Mesenchymal stem cell (in vitro differentiated cells and primary cell): ENCODE results near the gene TMX4.

Source experiments
- DNase-seq: peaks from one replicate; pipeline ENCODE4 v3.0.0-alpha.2; 2013
- H2AFZ ChIP-seq: one replicate; pipeline ENCODE4 v1.6.1; 2013; ENCODE audit warnings: low read depth, mild to moderate bottlenecking, control low read depth, inconsistent platforms, low read length, moderate library complexity
- H2AK5ac ChIP-seq: 2 replicates; pipeline ENCODE4 v1.6.1; 2013; ENCODE audit warnings: low read length, moderate library complexity, mild to moderate bottlenecking, inconsistent platforms; ENCODE audit not compliant: severe bottlenecking
- H2BK120ac ChIP-seq: one replicate; pipeline ENCODE4 v1.6.1; 2013; ENCODE audit warnings: low read depth, mild to moderate bottlenecking, inconsistent platforms, low read length, moderate library complexity
- H2BK12ac ChIP-seq, 2 experiments: one replicate each; pipeline ENCODE4 v1.6.1; 2013; ENCODE audit warnings: inconsistent platforms in 2 of 2, low read length in 2 of 2, mild to moderate bottlenecking in 2 of 2, moderate library complexity in 2 of 2, control low read depth in 1 of 2
- H2BK15ac ChIP-seq: one replicate; pipeline ENCODE4 v1.6.1; 2013; ENCODE audit warnings: mild to moderate bottlenecking, low read depth, inconsistent platforms; ENCODE audit not compliant: poor library complexity, severe bottlenecking
- H2BK5ac ChIP-seq: 2 replicates; pipeline ENCODE4 v1.6.1; 2013; ENCODE audit warnings: low read depth, mild to moderate bottlenecking, low read length, control low read depth, inconsistent platforms; ENCODE audit not compliant: poor library complexity, severe bottlenecking
- H3K14ac ChIP-seq, 2 experiments: one replicate each; pipeline ENCODE4 v1.6.1; 2013; ENCODE audit warnings: inconsistent platforms in 2 of 2, low read length in 2 of 2, control low read depth in 1 of 2, mild to moderate bottlenecking in 1 of 2, moderate library complexity in 1 of 2
- H3K18ac ChIP-seq, 2 experiments: one replicate each; pipeline ENCODE4 v1.6.1; 2013; ENCODE audit warnings: inconsistent platforms in 2 of 2, low read length in 2 of 2, control low read depth in 1 of 2, low read depth in 1 of 2, mild to moderate bottlenecking in 1 of 2
- H3K23ac ChIP-seq, 2 experiments: one replicate each; pipeline ENCODE4 v1.6.1; 2013; ENCODE audit warnings: inconsistent platforms in 2 of 2, low read length in 2 of 2, mild to moderate bottlenecking in 2 of 2, moderate library complexity in 2 of 2, control low read depth in 1 of 2
- H3K27ac ChIP-seq: 2 replicates; pipeline ENCODE4 v1.5.1; 2013; ENCODE audit warnings: mild to moderate bottlenecking, moderate library complexity, low read length, control low read depth, inconsistent platforms; ENCODE audit not compliant: poor library complexity, severe bottlenecking
- H3K27me3 ChIP-seq, 2 experiments: 2 replicates each; pipeline versions ENCODE4 v1.6.1 to v1.7.0; 2013; ENCODE audit warnings: low read length in 2 of 2, mild to moderate bottlenecking in 2 of 2, moderate library complexity in 2 of 2, control low read depth in 1 of 2, inconsistent platforms in 1 of 2; ENCODE audit not compliant: control insufficient read depth in 1 of 2, insufficient read depth in 1 of 2
- H3K36me3 ChIP-seq, 2 experiments: 2 replicates each; pipeline versions ENCODE4 v1.6.1 to v1.7.0; 2013; ENCODE audit warnings: low read length in 2 of 2, control low read depth in 1 of 2, inconsistent platforms in 1 of 2, low read depth in 1 of 2, mild to moderate bottlenecking in 1 of 2; ENCODE audit not compliant: insufficient read depth in 2 of 2, control insufficient read depth in 1 of 2
- H3K4ac ChIP-seq, 2 experiments: one replicate each; pipeline ENCODE4 v1.6.1; 2013; ENCODE audit warnings: inconsistent platforms in 2 of 2, low read length in 2 of 2, mild to moderate bottlenecking in 2 of 2, moderate library complexity in 2 of 2, control low read depth in 1 of 2, low read depth in 1 of 2
- H3K4me1 ChIP-seq: 2 replicates; pipeline ENCODE4 v1.6.1; 2013; ENCODE audit warnings: low read depth, low read length, control low read depth; ENCODE audit not compliant: control insufficient read depth, insufficient read depth
- H3K4me2 ChIP-seq: 2 replicates; pipeline ENCODE4 v1.6.1; 2013; ENCODE audit warnings: low read length, mild to moderate bottlenecking, inconsistent platforms; ENCODE audit not compliant: poor library complexity, severe bottlenecking
- H3K4me3 ChIP-seq, 2 experiments: 2 replicates each; pipeline versions ENCODE4 v1.5.1 to v1.7.0; 2013; ENCODE audit warnings: low read length in 2 of 2, mild to moderate bottlenecking in 2 of 2, control low read depth in 1 of 2, low read depth in 1 of 2; ENCODE audit not compliant: insufficient read depth in 1 of 2
- H3K79me1 ChIP-seq: replicated peaks from 2 replicates; pipeline ENCODE4 v1.6.1; 2013; ENCODE audit warnings: mild to moderate bottlenecking, control low read depth, low read length, inconsistent platforms; ENCODE audit not compliant: poor library complexity, severe bottlenecking
- H3K9ac ChIP-seq: 2 replicates; pipeline ENCODE4 v1.7.0; 2013; ENCODE audit warnings: mild to moderate bottlenecking, low read length, moderate library complexity
- H3K9me3 ChIP-seq: 2 replicates; pipeline ENCODE4 v1.7.0; 2013; ENCODE audit warnings: mild to moderate bottlenecking, low read length; ENCODE audit not compliant: control insufficient read depth
- H4K8ac ChIP-seq: one replicate; pipeline ENCODE4 v1.6.1; 2013; ENCODE audit warnings: inconsistent platforms, mild to moderate bottlenecking, low read length, moderate library complexity
- H4K91ac ChIP-seq: one replicate; pipeline ENCODE4 v1.6.1; 2013; ENCODE audit warnings: mild to moderate bottlenecking, low read length, inconsistent platforms
- WGBS: methylation state at CpG from one replicate; pipeline ENCODE4 v1.1.7; 2013; ENCODE audit warnings: mixed read lengths; 5-methylcytosine and 5-hydroxymethylcytosine counted together

Gene TMX4

DNA sequence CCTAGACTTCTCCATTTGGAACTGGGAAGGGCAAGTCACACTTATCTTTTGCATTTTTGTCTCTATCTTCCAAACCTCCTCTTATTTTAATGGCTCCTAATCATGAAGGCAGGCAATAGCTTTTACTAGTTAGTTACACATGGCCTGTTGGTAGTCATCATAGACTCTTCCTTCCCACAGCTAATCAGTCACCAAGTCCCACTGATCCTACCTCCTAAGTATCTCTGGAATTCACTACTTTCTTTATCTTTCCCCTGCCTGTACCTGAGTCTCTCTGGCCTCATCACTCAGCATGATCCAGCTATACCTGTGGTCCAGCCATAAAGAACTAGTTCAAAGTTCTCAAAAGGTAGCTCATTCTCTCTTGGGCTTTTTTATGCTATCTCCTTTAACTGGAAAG lies 18.8 kb downstream of the TMX4 start:
- H2BK120ac ChIP-seq, result no peak overlapping the region
- no peak overlapping the region for H3K4me3 ChIP-seq
- H2AK5ac ChIP-seq, result no peak overlapping the region
- peaks cover 5 to 71% of the 10 kb centered on the region in 2 experiments for H3K36me3 ChIP-seq
- H3K79me1 ChIP-seq, result peaks cover 3% of the 10 kb centered on the region
- H2BK12ac ChIP-seq, result no peak overlapping the region
- H3K27me3 ChIP-seq, result no peaks in the 10 kb centered on the region
- H3K14ac ChIP-seq, result no peak overlapping the region
- DNase-seq, result no peak
- H4K8ac ChIP-seq, result no peak overlapping the region
- H2AFZ ChIP-seq, result no peak overlapping the region
- H3K4me2 ChIP-seq, result no peak overlapping the region
- H3K23ac ChIP-seq, result no peak overlapping the region
- no peak overlapping the region for H4K91ac ChIP-seq
- no peak overlapping the region for H3K4ac ChIP-seq
- no peak overlapping the region for H2BK15ac ChIP-seq
- no peaks in the 10 kb centered on the region for H3K4me1 ChIP-seq
- H2BK5ac ChIP-seq, result no peak overlapping the region
- H3K9me3 ChIP-seq, result peaks cover 15% of the 10 kb centered on the region
- H3K27ac ChIP-seq, result no peak overlapping the region
- no peak overlapping the region for H3K18ac ChIP-seq
- H3K9ac ChIP-seq, result no peak overlapping the region

DNA sequence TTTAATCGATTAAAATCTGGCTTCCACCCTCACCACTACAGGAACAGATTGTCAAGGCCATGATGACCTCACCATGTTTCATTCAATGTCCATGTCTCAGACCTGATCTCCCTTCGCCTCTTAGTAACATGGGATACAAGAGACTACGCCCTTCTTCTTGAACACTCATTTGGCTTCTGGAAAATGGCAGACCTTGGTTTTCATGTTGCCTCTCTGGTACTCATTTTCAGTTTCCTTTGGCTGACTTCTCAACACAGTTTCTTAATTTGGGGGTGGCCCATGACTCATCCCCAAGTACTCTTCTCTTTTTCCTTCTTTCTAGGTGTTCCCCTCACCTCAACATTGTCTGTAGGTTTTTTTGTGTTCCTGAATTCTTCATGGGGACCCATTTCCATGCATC lies 22.7 kb downstream of the TMX4 start:
- peaks cover 38% of the 10 kb centered on the region for H3K9me3 ChIP-seq
- no peak overlapping the region for H2AK5ac ChIP-seq
- H4K91ac ChIP-seq, result no peak overlapping the region
- no peak overlapping the region for H4K8ac ChIP-seq
- H2BK12ac ChIP-seq, result no peak overlapping the region
- no peak overlapping the region for H2AFZ ChIP-seq
- no peak overlapping the region for H2BK5ac ChIP-seq
- H3K18ac ChIP-seq, result no peak overlapping the region
- no peak overlapping the region for H3K4me3 ChIP-seq
- H3K27me3 ChIP-seq, result no peaks in the 10 kb centered on the region
- no peak overlapping the region for H3K23ac ChIP-seq
- no peak overlapping the region for H2BK120ac ChIP-seq
- peaks cover 0 to 92% of the 10 kb centered on the region in 2 experiments for H3K36me3 ChIP-seq
- H3K4me1 ChIP-seq, result no peaks in the 10 kb centered on the region
- no peak overlapping the region for H3K14ac ChIP-seq
- 97% methylated on average over 3 of the region's 3 CpGs for WGBS
- H3K4me2 ChIP-seq, result no peak overlapping the region
- H3K27ac ChIP-seq, result no peak overlapping the region
- no peak overlapping the region for H3K4ac ChIP-seq
- no peak for DNase-seq
- no peak overlapping the region for H2BK15ac ChIP-seq
- no peaks in the 10 kb centered on the region for H3K79me1 ChIP-seq
- H3K9ac ChIP-seq, result no peak overlapping the region

DNA sequence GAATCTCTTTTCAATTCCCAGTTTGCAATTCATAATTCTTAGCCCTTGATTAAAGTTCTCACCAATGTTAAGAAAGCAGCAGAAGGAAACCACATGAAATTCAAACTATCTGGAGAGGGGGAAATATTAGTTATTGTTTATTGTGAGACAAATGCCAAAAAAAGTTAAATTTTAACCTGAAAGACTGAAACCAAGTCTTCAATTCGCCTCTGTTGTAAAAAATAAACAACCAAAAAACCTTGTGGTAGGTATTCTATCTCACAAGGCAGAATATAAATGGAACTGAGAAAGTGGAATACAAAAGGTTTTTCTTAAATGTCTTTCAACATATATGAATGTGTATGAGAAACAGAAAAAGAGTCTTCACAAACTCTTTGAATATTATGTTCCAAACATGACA lies 24.8 kb downstream of the TMX4 start:
- Histone ChIP-seq H3K4me2 (no peak overlapping the region), H4K8ac (no peak overlapping the region), H3K4me1 (no peaks in the 10 kb centered on the region), H4K91ac (no peak overlapping the region), H2BK15ac (no peak overlapping the region), H3K9me3 (peaks cover 38% of the 10 kb centered on the region), H2BK120ac (no peak overlapping the region), H2AFZ (no peak overlapping the region), H3K9ac (no peak overlapping the region), H2BK12ac (no peak overlapping the region), H3K14ac (no peak overlapping the region), H2AK5ac (no peak overlapping the region), H3K27ac (no peak overlapping the region), H3K4ac (no peak overlapping the region), H3K18ac (no peak overlapping the region), H3K4me3 (no peak overlapping the region), H3K79me1 (no peaks in the 10 kb centered on the region), H2BK5ac (no peak overlapping the region), H3K23ac (no peak overlapping the region), H3K36me3 (peaks cover 0 to 84% of the 10 kb centered on the region in 2 experiments), H3K27me3 (no peaks in the 10 kb centered on the region)
- no CpG with 5 or more reads among the region's 1 CpG for WGBS
- no peak for DNase-seq

DNA sequence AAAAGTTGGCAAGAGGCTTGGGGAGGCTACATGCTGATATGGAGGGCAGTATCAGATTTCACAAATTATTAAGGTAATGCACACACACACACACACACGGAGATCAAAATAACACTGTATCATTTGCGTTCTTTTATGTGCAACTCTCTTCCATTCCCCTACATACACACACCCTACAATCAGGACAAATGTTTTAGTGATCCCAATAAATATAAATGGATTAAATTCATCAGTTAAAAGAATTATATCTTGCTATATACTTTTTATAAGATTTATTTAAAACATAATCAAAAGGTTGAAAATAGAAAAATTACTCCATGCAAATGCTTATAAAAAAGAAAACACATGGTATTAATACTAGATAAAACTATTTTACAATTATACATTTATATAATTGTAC lies 25.9 kb downstream of the TMX4 start:
- Histone ChIP-seq H2BK120ac (no peak overlapping the region), H4K91ac (no peak overlapping the region), H3K9me3 (peaks cover 38% of the 10 kb centered on the region), H2AK5ac (no peak overlapping the region), H3K27ac (no peak overlapping the region), H2AFZ (no peak overlapping the region), H2BK12ac (no peak overlapping the region), H3K4me1 (no peaks in the 10 kb centered on the region), H3K23ac (no peak overlapping the region), H3K27me3 (no peaks in the 10 kb centered on the region), H2BK15ac (no peak overlapping the region), H3K4me2 (no peak overlapping the region), H3K36me3 (peaks cover 0 to 73% of the 10 kb centered on the region in 2 experiments), H3K14ac (no peak overlapping the region), H3K79me1 (no peaks in the 10 kb centered on the region), H3K4ac (no peak overlapping the region), H3K18ac (no peak overlapping the region), H2BK5ac (no peak overlapping the region), H4K8ac (no peak overlapping the region), H3K4me3 (no peak overlapping the region), H3K9ac (no peak overlapping the region)
- no CpG with 5 or more reads among the region's 2 CpGs for whole genome bisulfite sequencing
- no peak for DNase-seq
